ENCODE data around the gene DDA1.

DDA1 gene

GRCh38 chr19:17312189-17313113 lies 3.1 kb downstream of the DDA1 start:
- no peak for DNase-seq (ENCODE audit: low read depth)

- DNase-seq (ENCODE audit: low read depth): no peak
Observed at GRCh38 chr19:17314007-17314593, 4.7 kb downstream of the DDA1 start.

GRCh38 chr19:17318966-17319365 lies 9.6 kb downstream of the DDA1 start:
- no peak for DNase-seq (ENCODE audit: low read depth)

- DNase-seq (ENCODE audit: low read depth): no peak
Observed at GRCh38 chr19:17319473-17320238, 10.3 kb downstream of the DDA1 start.

GRCh38 chr19:17320435-17320834 lies 11.1 kb downstream of the DDA1 start:
- no peak for DNase-seq (ENCODE audit: low read depth)

GRCh38 chr19:17321655-17322489 lies 12.5 kb downstream of the DDA1 start:
- DNase-seq (ENCODE audit: low read depth): no peak

- no peak for DNase-seq (ENCODE audit: low read depth)
Observed at GRCh38 chr19:17322854-17323253, 13.5 kb downstream of the DDA1 start.

GRCh38 chr19:17323300-17323963 lies 14.1 kb downstream of the DDA1 start:
- DNase-seq (ENCODE audit: low read depth): no peak

GRCh38 chr19:17323964-17324332 lies 14.6 kb downstream of the DDA1 start:
- no peak for DNase-seq (ENCODE audit: low read depth)

GRCh38 chr19:17324357-17325114 lies 15.2 kb downstream of the DDA1 start:
- DNase-seq (ENCODE audit: low read depth): no peak

GRCh38 chr19:17325133-17325532 lies 15.8 kb downstream of the DDA1 start:
- DNase-seq (ENCODE audit: low read depth): no peak

- peak; percentile 44 for DNase-seq (ENCODE audit: low read depth)
Observed at GRCh38 chr19:17325881-17326594, 16.7 kb downstream of the DDA1 start.

- no peak for DNase-seq (ENCODE audit: low read depth)
Observed at GRCh38 chr19:17326595-17326966, 17.2 kb downstream of the DDA1 start.

GRCh38 chr19:17327068-17327653 lies 17.8 kb downstream of the DDA1 start:
- DNase-seq (ENCODE audit: low read depth): no peak

- no peak for DNase-seq (ENCODE audit: low read depth)
Observed at GRCh38 chr19:17327654-17328516, 18.5 kb downstream of the DDA1 start.

GRCh38 chr19:17328517-17329365 lies 19.4 kb downstream of the DDA1 start:
- DNase-seq (ENCODE audit: low read depth): no peak

- no peak for DNase-seq (ENCODE audit: low read depth)
Observed at GRCh38 chr19:17329366-17330261, 20.3 kb downstream of the DDA1 start.
